Posterior vena cava (tissue), 2 donors: ENCODE data around the gene MYCL. TPM values are rescaled to one million over a fixed set of nuclear protein-coding genes. Genes with fewer than 3 reads are reported as not detected.

ENCODE experiments used
- DNase-seq: peaks from one replicate; pipeline ENCODE4 v3.0.0-alpha.2; 2020; ENCODE audit warnings: low spot score
- intact Hi-C, 2 donors: fragments of 100-400 bp; cut with DNase I; formaldehyde crosslinking; loops; one replicate each; pipeline versions ENCODE4 v1.14.1 to v1.14.2; 2022 to 2023
- total RNA-seq, 2 donors: library from RNA; stranded (reverse); fragmentation: NEBNext Ultra II Directional; extraction: Animal tissue kit (Norgen Biotek cat#: 25700); gene quantifications; one replicate each; pipeline ENCODE4 v1.2.1, GENCODE V29; 2021
- donor health status: DM: yes; HTN: yes; CAD: no.
- donor health status: DM: yes; HTN: yes; CAD: no.

The MYCL gene
- total RNA-seq, 2 donors from 2014 or later, result 0.14 to 0.51 TPM

- DNase-seq, result no peak
- intact Hi-C loops, result no loop called here
These were observed 36.0 kb downstream of the MYCL start for GRCh38 chr1:39865762-39866161.

GRCh38 chr1:39863177-39863576 lies 38.5 kb downstream of the MYCL start:
- intact Hi-C loops, result no loop called here
- DNase-seq, result no peak

- no peak for DNase-seq
- intact Hi-C loops, result no loop called here
These were observed 40.7 kb downstream of the MYCL start for GRCh38 chr1:39861003-39861402.

GRCh38 chr1:39859859-39860812 lies 41.6 kb downstream of the MYCL start:
- intact Hi-C loops, result no loop called here

GRCh38 chr1:39858315-39858714 lies 43.4 kb downstream of the MYCL start:
- intact Hi-C loops, result no loop called here
- DNase-seq, result no peak

More at GRCh38 chr1:39859859-39860812, 41.6 kb downstream of the MYCL start:
- DNase-seq, result no peak

GRCh38 chr1:39857126-39857878 lies 44.4 kb downstream of the MYCL start:
- intact Hi-C loops, result no loop called here
- DNase-seq, result no peak

GRCh38 chr1:39854738-39855137 lies 47.0 kb downstream of the MYCL start:
- intact Hi-C loops, result no loop called here
- no peak for DNase-seq

GRCh38 chr1:39854314-39854713 lies 47.4 kb downstream of the MYCL start:
- intact Hi-C loops, result no loop called here
- no peak for DNase-seq

- no peak for DNase-seq
- intact Hi-C loops, result no loop called here
These were observed 48.8 kb downstream of the MYCL start for GRCh38 chr1:39852876-39853275.

- intact Hi-C loops, result no loop called here
These were observed 49.4 kb downstream of the MYCL start for GRCh38 chr1:39852214-39852791.

GRCh38 chr1:39850606-39851216 lies 51.0 kb downstream of the MYCL start:
- intact Hi-C loops, result no loop called here
- no peak for DNase-seq

More at GRCh38 chr1:39852214-39852791, 49.4 kb downstream of the MYCL start:
- DNase-seq, result no peak

GRCh38 chr1:39849203-39849602 lies 52.5 kb downstream of the MYCL start:
- no peak for DNase-seq
- intact Hi-C loops, result no loop called here

- DNase-seq, result no peak
- intact Hi-C loops, result no loop called here
These were observed 53.8 kb downstream of the MYCL start for GRCh38 chr1:39847940-39848339.

GRCh38 chr1:39846796-39847195 lies 54.9 kb downstream of the MYCL start:
- intact Hi-C loops, result no loop called here
- no peak for DNase-seq

GRCh38 chr1:39845569-39846566 lies 55.8 kb downstream of the MYCL start:
- DNase-seq, result peak; percentile 93
- intact Hi-C loops, result no loop called here
